Measurements from ENCODE around the gene SGPP1.

- TF ChIP-seq CTCF (IDR thresholded peaks at IDR 0.05; ENCODE audit: control extremely low read depth in 1 of 3, insufficient read depth in 1 of 3, low read depth in 1 of 3, low read length in 3 of 3), result no peak
- no peak for TF ChIP-seq POLR2A (IDR thresholded peaks at IDR 0.05; ENCODE audit: control extremely low read depth in 1 of 2, low read depth in 2 of 2, low read length in 2 of 2)
- no peak for TF ChIP-seq TCF12 (IDR thresholded peaks at IDR 0.05; ENCODE audit: low read depth, low read length)
- TF ChIP-seq NRF1 (IDR thresholded peaks at IDR 0.05; ENCODE audit: low read depth, low read length), result no peak
- no peak for TF ChIP-seq RAD21 (IDR thresholded peaks at IDR 0.05 in 1 of 2, conservative IDR thresholded peaks at IDR 0.05 in 1 of 2; ENCODE audit: low read depth in 2 of 2, low read length in 2 of 2)
- no peak for TF ChIP-seq ATF2 (IDR thresholded peaks at IDR 0.05; ENCODE audit: low read length)
- no peak for TF ChIP-seq POLR2AphosphoS5 (IDR thresholded peaks at IDR 0.05; ENCODE audit: low read depth, low read length)
Measured at GRCh38 chr14:63673886-63674497, 53.9 kb downstream of the SGPP1 start.
